ENCODE measurements around the gene ROR1.

ROR1 gene

DNA sequence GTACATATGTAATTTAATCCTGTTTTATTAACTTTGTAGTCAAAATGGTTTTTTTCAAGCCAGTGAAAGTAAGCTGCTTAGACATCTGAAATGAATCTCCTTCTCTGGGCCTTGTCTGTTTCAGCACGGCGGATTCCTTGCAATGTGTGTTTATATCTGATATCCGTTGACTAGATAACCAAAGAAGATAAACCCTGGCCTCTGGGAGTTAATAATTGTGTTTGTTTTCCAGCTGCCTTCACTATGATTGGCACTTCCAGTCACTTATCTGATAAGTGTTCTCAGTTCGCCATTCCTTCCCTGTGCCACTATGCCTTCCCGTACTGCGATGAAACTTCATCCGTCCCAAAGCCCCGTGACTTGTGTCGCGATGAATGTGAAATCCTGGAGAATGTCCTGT lies 366.1 kb downstream of the ROR1 start:
- DNase-seq (ENCODE audit: low spot score), result no peak

DNA sequence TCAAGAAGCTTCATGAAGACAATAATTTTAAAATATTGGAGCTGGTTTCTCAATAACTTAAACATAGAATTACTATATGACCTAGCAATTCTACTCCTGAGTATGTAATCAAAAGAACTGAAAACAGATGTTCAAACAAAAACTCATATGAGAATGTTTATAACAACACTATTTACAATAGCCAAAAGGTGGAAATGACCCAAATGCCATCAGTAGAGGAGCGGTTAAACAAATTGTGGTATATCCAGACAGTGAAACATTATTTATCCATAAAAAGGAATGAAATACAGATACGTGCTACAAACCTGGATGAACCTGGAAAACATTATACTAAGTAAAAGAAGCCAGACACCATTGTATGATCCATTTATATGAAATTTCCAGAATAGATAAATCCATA lies 366.8 kb downstream of the ROR1 start:
- DNase-seq (ENCODE audit: low spot score), result no peak

DNA sequence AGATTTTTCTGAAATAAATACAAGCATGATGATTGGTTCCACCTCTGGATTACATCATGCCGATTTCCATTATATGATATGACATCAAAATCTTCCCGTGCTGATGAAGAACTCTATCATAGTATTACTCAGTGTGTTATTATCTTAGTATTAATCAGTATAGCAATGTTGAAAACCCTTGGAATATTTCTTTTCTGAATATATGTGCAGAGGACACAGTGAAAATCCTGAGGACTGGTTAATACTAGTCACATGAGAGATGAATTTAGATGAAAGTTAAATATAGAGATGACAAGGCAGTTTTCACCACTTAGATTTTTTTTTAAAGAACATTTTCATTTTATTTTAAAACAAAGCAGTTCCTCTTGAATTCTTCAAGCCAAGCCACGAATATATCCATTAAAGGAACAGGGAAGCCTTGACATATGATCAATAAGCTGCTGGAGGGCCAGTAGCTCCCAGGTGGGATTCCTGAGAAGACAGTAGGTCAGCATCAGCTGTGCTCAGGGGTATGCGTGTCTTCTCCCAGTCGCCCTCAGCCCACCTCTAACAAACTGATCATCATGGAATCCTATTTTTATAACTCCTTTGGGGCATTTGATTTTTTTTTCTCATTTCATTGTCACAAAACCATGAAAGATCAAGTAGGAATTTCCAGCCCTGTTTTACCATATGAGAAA lies 373.4 kb downstream of the ROR1 start:
- DNase-seq (ENCODE audit: low spot score), result no peak

DNA sequence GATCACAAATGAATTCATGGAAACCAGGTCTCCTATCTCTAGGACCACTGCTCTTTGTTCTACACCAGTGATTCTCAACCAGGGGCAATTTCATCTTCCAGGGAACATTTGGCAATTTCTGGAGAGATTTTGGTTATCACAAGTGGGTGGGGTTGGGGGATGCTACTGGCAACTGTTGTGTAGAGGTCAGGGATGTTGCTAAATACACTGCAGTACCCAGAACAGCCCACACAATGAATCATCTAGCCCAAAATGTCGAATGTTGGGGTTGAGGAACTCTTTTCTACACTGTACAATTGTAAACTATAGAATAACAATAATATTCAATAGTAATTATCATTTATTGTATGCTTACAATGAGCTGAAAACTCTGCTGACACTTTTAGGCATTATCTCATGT lies 373.9 kb downstream of the ROR1 start:
- no peak for DNase-seq (ENCODE audit: low spot score)

DNA sequence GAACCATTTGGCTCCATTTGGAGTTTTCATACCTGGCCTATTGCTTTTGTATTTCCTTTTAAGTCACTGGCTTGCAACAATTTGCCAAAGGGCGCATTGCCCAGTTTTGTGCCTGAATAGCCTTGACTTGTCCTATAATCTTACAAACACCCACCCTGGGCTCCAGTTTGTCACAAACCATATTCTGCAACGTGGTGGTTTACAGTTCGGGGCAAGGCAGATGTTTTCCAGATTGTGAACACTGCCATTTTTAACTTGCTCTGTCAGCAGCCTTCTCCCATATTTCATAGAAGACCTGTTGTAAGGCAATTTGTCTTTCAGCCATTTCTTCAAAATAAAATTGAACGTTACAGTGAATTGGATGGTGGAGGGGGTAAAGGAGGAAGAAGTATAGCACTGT lies 376.4 kb downstream of the ROR1 start:
- no peak for DNase-seq (ENCODE audit: low spot score)

DNA sequence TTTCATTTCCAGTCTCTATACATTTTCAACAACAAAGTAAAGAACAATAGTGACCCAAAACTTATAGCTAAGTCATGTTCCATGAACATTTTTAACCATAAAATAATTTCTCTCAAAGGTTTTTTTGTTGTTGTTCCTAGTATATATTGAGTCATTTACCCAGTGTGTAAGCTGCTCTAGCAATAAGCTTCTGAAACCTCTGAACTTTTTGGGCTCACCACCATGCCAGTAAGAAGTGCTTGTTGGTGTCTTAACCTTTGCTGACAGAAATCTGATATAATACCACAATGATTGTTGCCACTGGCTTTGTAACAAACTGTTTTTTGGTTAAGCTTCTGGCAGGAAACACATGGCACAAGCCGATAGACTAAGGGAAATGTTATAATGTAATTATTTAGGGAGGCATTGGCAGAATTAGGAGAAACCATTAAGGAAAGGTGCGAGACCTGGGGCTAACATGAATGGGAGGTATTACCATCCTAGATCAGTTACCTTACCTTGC lies 377.0 kb downstream of the ROR1 start:
- DNase-seq (ENCODE audit: low spot score), result no peak

DNA sequence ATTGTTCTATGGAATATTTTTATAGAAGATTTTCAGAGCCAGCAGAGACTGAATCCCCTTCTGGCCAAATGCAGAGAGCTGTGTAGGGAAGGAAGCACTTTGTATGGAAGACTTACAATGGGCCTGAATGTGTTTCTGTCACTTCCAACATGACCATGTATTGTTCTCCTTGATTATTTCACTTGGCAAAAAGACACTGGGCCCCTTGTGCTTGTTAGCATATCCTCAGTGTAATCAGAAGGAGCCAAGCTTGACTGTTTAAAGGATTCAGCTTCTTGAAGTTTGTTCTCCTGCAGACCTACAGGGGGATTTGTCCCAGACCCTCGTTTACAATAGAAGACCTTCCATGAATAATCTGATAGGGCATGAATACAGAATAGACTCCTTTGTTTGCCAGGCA lies 381.5 kb downstream of the ROR1 start:
- no peak for DNase-seq (ENCODE audit: low spot score)

DNA sequence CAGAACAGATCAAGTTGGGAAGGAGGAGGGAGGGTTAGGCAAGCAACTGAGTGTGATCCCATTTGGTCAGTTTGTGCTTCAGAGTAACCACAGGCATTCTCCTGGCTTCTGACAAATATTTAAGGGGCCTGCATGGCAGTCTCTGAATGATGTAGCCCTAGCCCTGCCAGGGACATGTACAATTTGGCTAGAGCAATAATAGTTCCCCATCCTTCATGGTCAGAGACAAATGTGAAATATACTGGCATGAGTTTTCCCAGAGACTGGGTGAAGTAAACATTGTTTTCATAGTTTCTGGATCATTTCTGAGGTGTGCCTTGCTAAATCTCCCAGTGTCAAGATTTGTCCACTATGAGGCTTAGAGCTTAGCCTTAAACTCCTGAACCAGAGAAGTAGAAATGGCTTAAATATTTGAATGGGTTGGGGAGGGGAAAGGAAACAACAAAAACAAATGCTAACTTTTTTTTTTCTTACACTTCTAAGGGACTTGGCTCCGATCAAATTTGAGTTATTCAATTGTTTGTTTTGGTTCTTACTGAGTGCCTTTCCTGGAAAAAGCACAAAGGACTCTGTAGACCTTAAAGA lies 387.6 kb downstream of the ROR1 start:
- DNase-seq (ENCODE audit: low spot score), result no peak

DNA sequence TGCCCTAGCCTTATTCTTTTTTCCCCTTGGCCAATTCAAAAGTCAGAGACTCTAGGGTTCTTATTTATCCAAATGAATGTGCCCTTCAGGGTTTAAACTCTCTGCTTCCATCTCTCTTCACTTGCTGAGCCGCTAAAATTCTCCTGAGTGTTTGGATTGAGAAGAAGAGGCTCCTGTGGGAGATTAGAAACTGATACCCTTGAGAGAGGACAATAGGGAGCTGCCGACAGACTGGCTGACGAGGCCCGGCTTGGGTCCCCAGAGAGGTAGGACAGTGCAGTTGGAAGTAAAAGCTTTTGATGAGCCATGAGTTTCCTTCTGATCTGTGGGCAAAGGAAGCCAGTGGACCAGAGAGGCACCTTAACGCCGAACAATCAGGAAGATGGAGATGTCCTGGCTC lies 388.3 kb downstream of the ROR1 start:
- DNase-seq (ENCODE audit: low spot score), result no peak

DNA sequence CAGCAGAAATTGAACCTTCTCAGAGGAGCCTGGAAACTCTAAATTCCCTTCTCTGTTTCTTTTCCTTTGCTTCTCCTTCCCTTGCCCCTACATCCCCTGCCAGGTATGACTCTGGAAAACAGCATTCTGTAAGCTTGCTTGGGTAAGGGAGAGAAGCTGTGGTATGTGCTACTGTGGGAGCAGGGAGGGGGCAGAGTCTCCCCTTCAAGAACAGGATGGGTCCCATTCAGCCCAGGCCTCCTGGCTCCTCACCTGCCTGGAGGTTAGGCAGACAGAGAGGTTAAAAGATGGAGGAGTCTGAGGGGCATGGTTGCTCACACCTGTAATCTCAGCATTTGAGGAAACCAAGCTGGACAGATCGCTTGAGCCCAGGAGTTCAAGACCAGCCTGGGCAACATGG lies 389.0 kb downstream of the ROR1 start:
- no peak for DNase-seq (ENCODE audit: low spot score)

DNA sequence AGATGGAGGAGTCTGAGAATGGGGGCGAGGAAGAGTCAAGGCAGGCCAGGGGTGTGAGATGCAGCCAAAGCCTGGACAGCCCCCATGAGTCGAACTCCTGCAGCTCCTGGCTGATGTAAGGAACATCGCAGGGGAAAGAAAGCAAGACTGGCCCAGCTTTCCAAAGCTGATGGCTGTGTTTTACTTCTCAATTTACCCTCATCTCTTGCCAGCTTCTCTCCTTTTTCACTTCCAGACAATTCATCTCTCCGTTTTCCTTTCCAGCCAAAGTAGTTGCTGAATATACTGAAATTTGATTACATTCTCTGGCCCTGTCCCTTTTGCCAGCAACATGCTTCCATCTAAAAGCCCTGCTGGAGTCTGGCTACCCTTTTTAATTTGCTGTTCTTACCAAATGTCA lies 389.6 kb downstream of the ROR1 start:
- no peak for DNase-seq (ENCODE audit: low spot score)

DNA sequence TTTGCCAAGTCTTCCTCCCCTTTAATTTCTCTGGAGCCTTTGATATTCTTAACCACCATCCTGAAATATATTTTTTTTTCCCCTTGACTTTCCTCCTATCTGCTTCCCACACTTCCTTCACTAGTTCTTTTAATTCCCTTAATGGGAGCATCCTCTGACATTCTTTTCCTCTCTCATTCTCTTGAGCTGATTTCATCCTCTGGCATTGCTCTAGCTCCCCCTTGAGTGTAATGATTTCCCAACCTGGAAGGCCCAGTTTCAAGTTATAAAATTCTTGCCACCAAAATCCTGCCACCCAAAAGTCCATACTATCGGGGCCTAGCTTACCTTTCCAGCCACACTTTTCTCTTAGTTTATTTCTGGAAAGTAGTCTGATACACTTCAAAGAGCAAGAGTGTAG lies 390.2 kb downstream of the ROR1 start:
- no peak for DNase-seq (ENCODE audit: low spot score)

DNA sequence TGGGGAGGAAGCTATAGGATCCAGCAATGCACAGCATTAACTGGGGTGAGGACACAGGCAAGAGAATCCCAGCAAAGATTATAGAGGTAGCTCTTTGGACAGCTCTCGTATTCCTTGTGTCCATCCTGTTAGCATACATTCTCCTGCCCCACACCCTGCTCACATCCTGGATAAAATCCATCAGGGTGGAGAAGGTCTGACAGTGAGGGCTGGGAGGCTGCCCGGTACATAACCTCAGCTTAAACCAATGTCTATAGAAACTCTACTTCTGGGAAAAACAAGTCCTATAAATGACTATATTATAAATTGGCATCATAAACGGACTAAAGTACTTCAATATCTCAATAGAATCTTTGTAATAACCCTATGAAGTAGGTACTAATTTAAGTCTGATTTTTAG lies 392.8 kb downstream of the ROR1 start:
- no peak for DNase-seq (ENCODE audit: low spot score)

DNA sequence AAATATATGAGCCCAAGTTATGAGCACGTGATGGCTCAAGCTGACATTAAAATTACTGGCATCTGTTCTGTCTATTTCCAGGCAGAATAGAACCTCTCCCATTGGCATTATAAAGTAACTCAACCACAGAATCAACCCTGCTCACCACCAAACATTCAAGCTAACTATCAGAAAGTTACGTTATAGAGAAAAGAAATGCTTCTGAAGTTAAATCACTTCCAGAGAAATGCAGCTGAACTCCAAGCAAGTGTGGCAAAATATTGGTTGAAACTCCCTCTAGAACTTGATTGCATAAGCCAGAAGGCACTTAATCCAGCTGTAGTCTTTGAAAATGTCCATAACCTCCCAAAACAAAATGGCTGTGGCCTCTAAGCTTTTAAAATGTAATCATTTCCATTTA lies 393.4 kb downstream of the ROR1 start:
- no peak for DNase-seq (ENCODE audit: low spot score)

DNA sequence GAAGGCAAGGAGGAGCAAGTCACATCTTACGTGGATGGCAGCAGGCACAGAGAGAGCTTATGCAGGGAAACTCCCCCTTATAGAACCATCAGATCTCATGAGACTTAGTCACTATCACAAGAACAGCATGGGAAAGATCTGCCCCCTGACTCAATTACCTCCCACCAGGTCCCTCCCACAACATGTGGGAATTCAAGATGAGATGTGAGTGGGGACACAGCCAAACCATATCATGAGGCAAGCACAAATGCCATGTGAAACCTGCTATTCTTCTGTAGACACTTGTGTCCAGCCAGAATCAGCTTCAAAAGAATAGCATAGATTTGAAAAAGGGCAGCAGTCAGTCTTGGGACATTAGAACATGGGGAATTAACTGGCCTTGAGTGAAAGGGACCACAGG lies 397.4 kb downstream of the ROR1 start:
- no peak for DNase-seq (ENCODE audit: low spot score)

DNA sequence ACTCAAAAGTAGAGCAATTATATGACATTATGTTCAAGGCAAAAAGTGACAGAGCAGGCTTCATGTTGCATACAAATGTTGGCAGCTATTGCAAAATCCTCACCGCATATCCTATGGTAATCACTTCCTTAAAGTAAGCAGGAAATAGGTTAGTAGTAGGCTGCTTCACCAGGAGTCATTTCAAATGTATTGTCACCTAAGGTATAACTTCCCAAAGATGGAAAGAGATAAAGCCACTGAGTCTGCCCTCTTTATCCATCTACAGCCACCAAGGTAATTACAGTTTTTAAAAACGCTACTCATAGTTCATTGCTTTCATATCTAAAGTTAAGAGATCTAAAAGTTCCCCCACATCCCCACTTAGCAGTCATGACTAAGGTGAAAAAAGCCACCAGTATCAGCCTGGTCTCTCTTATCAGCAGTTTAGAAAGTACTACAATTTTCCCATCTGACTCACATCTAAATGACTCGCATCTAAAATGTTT lies 398.0 kb downstream of the ROR1 start:
- DNase-seq (ENCODE audit: low spot score), result peak; percentile 30

DNA sequence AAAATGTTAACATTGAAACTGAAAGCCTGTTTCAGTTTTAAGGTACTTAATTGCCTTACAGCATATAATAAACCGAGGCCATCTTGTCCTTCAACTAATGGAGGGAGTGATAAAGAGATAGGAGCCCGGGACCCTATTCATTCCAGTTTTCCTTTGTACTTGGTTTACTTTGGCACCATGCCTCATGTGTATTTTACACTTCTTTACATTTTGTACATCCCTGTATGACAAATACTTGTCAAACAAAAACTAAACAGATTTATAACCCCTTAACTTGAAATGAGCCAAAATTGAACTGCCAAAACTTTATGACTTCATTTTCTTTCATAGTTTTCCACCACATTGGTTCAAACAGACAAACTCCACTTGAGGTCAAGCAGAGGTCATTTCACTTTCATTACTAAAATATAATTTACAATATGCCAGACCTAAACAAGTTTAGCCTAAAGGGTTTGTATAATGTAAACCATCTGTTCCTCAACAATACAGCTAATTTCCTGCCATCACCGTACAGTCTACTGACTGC lies 398.7 kb downstream of the ROR1 start:
- DNase-seq (ENCODE audit: low spot score), result peak; percentile 32

DNA sequence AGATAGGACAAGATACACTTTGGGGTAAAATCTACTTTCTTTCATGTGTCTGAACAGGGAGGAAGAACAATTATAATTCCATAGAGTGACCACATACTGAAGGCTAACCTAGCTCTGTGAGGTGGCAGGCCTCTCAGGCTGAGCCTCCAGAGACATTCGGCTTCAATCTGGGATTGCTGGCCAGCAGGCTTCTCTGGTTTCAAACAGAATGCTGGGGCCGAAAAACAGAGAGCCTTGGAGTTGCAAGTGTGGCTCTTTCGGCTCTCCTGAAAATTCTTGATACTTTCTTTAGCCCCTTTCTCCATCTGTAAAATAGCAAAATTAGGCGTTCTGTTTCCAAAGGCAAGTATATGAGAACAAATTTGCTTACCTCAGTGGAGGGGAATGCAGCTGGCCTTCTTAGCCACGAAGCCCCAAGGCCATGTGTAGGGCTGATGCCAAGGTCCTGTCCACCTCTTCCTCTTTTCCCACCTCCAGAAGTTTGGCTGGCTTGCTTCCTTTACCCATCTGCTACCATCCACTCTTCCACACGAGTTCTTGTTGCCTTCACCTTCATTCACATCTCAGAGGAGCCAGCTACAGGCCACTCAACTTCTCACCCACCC lies 399.6 kb downstream of the ROR1 start:
- no peak for DNase-seq (ENCODE audit: low spot score)

DNA sequence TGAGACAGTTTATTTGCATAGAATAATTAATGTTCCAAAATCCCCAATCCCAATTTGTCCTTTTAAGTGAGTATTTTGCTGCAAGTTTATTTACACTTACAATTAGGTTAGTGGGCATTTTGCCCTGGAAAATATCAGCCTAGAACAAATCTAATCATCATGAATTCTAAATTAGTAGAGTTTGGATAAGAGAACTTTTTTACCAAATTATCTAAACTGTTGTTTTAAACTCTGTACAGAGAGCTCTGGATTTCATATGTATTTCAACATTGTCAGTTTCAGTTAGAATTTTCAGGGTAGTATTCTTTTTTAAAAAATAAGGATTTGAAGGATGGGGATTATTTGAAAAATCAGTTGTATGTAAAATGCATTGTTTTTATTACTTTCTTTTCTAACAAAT lies 401.8 kb downstream of the ROR1 start:
- no peak for DNase-seq (ENCODE audit: low spot score)

DNA sequence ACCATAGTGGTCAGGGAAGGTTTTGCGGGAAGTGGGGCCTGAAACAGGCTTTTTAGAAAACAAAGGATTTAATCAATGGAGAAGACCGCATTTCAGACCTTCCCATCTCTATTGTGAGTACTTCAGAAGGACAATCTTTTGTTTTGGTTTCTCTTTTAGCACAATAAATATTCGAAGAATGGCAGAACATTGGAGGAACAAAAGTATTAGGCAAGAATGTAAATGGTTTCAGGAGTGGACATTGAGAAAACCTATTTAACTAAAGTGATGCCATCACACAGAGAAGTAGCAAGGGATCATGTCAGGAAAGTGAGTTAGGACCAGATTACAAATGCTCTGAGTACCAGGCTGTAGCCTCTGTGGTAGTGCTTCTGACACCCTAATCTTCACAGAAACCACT lies 402.8 kb downstream of the ROR1 start:
- DNase-seq (ENCODE audit: low spot score), result no peak

DNA sequence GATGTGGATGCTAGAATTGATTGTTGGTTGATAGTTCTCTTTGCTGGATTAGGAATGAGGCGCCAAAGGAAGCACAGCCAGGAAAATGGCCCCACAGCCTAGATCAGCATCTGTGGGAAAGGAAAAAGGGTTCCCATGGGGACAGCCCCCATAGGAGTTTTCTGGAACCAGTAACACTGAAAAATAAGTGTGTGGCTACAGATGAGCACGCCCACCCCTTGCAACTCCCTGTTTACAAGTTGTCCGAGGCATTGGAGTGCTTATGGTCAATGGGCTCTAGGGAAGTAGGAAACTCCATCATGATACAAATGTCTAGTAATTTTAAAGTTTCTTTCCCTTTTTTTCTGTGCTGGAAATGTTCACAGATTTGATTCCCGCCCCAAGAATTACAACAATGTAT lies 405.8 kb downstream of the ROR1 start:
- DNase-seq (ENCODE audit: low spot score), result no peak

DNA sequence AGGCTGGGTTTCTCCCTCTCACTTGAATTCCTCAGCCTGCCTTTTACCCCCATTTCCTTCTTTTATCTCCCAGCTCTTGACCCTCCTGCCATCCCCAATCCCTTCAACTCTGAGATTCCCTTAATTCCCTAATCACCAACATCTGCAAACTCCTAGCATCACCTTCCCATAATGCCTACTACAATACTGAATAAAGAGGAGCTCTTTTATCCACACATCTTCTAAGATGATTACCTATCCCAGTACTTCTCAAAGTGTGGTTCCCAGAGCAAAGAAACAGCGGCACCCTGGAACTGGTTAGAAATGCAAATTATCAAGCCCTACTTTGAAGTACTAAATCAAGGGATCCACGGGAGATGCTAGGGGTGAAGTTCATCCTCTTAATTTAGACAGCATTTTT lies 408.4 kb downstream of the ROR1 start:
- no peak for DNase-seq (ENCODE audit: low spot score)

DNA sequence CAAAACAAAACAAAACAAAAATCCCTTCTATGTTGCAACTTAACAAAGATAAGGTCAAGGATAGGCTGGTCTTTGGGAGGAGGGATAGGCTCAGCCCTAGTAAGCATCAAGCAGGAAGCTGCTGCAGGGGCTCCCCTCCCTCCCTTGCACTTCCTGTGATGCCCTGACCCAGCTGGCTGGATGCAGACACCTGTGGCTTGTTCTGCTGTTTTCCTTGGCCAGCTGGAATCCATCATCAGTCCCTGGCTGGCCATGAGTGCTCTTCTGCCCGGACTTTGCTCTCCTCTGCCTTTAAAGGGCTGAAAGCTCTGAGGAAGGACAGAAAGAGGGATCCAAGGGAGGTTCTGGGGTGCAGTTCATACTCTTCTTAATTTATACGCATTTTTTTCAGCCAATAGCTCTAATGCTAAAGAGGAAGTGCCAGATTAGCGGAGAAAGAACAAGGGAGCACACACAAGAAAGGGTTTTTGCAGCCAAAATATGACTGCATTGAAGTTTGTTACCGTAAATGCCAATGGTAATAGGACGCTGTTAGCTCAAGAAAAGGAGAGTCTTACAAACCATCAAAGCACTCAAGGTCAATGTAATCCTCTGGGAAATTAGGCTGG lies 409.7 kb downstream of the ROR1 start:
- no peak for DNase-seq (ENCODE audit: low spot score)

All from LoVo (cell line).